H9 (cell line): Measurements from ENCODE around the gene CDK17. TPM values are rescaled to one million over a fixed set of nuclear protein-coding genes. Genes with fewer than 3 reads are reported as not detected.

ENCODE experiments used
- DNase-seq: peaks from one replicate; pipeline ENCODE4 v3.0.0-alpha.2; 2017
- H2AFZ ChIP-seq: one replicate; pipeline ENCODE4 v1.6.1; 2013; ENCODE audit warnings: mild to moderate bottlenecking, low read length, control low read depth, moderate library complexity
- H2AK5ac ChIP-seq: 2 replicates; pipeline ENCODE4 v1.6.1; 2013; ENCODE audit warnings: low read length, control low read depth, mixed read lengths; ENCODE audit not compliant: insufficient read length
- H2BK120ac ChIP-seq: one replicate; pipeline ENCODE4 v1.6.1; 2013; ENCODE audit warnings: low read depth, mild to moderate bottlenecking, low read length, control low read depth, inconsistent platforms; ENCODE audit not compliant: poor library complexity, severe bottlenecking
- H2BK12ac ChIP-seq: 2 replicates; pipeline ENCODE4 v1.6.1; 2013; ENCODE audit warnings: low read length, control low read depth, mixed read lengths, low read depth; ENCODE audit not compliant: insufficient read length
- H2BK15ac ChIP-seq: 2 replicates; pipeline ENCODE4 v1.6.1; 2013; ENCODE audit warnings: low read depth, low read length, control low read depth
- H2BK20ac ChIP-seq: one replicate; pipeline ENCODE4 v1.6.1; 2013; ENCODE audit warnings: low read depth, mild to moderate bottlenecking, low read length, control low read depth, inconsistent platforms; ENCODE audit not compliant: poor library complexity, severe bottlenecking
- H2BK5ac ChIP-seq: 2 replicates; pipeline ENCODE4 v1.6.1; 2013; ENCODE audit warnings: low read length, control low read depth, mixed read lengths; ENCODE audit not compliant: insufficient read length
- H3K14ac ChIP-seq: 2 replicates; pipeline ENCODE4 v1.6.1; 2013; ENCODE audit warnings: low read length, control low read depth; ENCODE audit not compliant: insufficient read depth
- H3K18ac ChIP-seq: 2 replicates; pipeline ENCODE4 v1.6.1; 2013; ENCODE audit warnings: low read depth, mild to moderate bottlenecking, mixed read lengths, low read length, control low read depth; ENCODE audit not compliant: insufficient read length
- H3K23ac ChIP-seq: 2 replicates; pipeline ENCODE4 v1.6.1; 2013; ENCODE audit warnings: low read length, control low read depth, mixed read lengths, low read depth; ENCODE audit not compliant: insufficient read length
- H3K23me2 ChIP-seq: 2 replicates; pipeline ENCODE4 v1.6.1; 2013; ENCODE audit warnings: low read depth, mild to moderate bottlenecking, mixed read lengths, low read length, control low read depth; ENCODE audit not compliant: insufficient read length, poor library complexity, severe bottlenecking
- H3K27ac ChIP-seq: 2 replicates; pipeline ENCODE4 v1.5.1; 2013; ENCODE audit warnings: low read length, control low read depth, mixed read lengths, low read depth; ENCODE audit not compliant: insufficient read length
- H3K27me3 ChIP-seq: 2 replicates; pipeline ENCODE4 v1.6.1; 2013; ENCODE audit warnings: low read length, control low read depth, inconsistent platforms; ENCODE audit not compliant: insufficient read depth
- H3K4ac ChIP-seq: 2 replicates; pipeline ENCODE4 v1.6.1; 2013; ENCODE audit warnings: low read depth, mild to moderate bottlenecking, control low read depth, inconsistent platforms, low read length, moderate library complexity
- H3K4me1 ChIP-seq: 2 replicates; pipeline ENCODE4 v1.6.1; 2013; ENCODE audit warnings: low read length, control low read depth, inconsistent platforms; ENCODE audit not compliant: insufficient read depth
- H3K4me2 ChIP-seq: 2 replicates; pipeline ENCODE4 v1.6.1; 2013; ENCODE audit warnings: low read length, control low read depth, mixed read lengths; ENCODE audit not compliant: insufficient read length, insufficient read depth
- H3K56ac ChIP-seq: 2 replicates; pipeline ENCODE4 v1.6.1; 2013; ENCODE audit warnings: low read depth, mild to moderate bottlenecking, mixed read lengths, low read length, control low read depth; ENCODE audit not compliant: insufficient read length
- H3K79me1 ChIP-seq: 2 replicates; pipeline ENCODE4 v1.6.1; 2013; ENCODE audit warnings: low read depth, mild to moderate bottlenecking, moderate library complexity, low read length, control low read depth, inconsistent platforms; ENCODE audit not compliant: insufficient read depth, poor library complexity, severe bottlenecking
- H3K79me2 ChIP-seq: 2 replicates; pipeline ENCODE4 v1.6.1; 2013; ENCODE audit warnings: low read length, control low read depth, inconsistent platforms; ENCODE audit not compliant: insufficient read depth
- H3K9ac ChIP-seq: 2 replicates; pipeline ENCODE4 v1.6.1; 2013; ENCODE audit warnings: low read length, control low read depth, mixed read lengths; ENCODE audit not compliant: insufficient read length; ENCODE audit errors: extremely low read depth
- H3K9me3 ChIP-seq: one replicate; pipeline ENCODE4 v1.6.1; 2013; ENCODE audit warnings: low read depth, low read length, inconsistent platforms; ENCODE audit not compliant: control insufficient read depth
- H3T11ph ChIP-seq: one replicate; pipeline ENCODE4 v1.6.1; 2013; ENCODE audit warnings: mild to moderate bottlenecking, low read length, control low read depth, inconsistent platforms
- H4K20me1 ChIP-seq: one replicate; pipeline ENCODE4 v1.6.1; 2013; ENCODE audit not compliant: control insufficient read depth, insufficient read length, insufficient read depth
- H4K5ac ChIP-seq: 2 replicates; pipeline ENCODE4 v1.6.1; 2013; ENCODE audit warnings: low read depth, mild to moderate bottlenecking, mixed read lengths, low read length, control low read depth; ENCODE audit not compliant: insufficient read length
- H4K8ac ChIP-seq: replicated peaks from 2 replicates; pipeline ENCODE4 v1.6.1; 2013; ENCODE audit warnings: low read length, control low read depth, mixed read lengths, low read depth; ENCODE audit not compliant: insufficient read length
- H4K91ac ChIP-seq: 2 replicates; pipeline ENCODE4 v1.6.1; 2013; ENCODE audit warnings: low read depth, mild to moderate bottlenecking, moderate library complexity, mixed read lengths, low read length, control low read depth; ENCODE audit not compliant: insufficient read length
- H3K27ac Mint-ChIP-seq, 3 experiments: 2 replicates in 2 of 3; 3 replicates in 1 of 3; pipeline ENCODE4 v1.8.0; 2020 to 2021; ENCODE audit warnings: mixed read lengths in 3 of 3, mild to moderate bottlenecking in 1 of 3, moderate library complexity in 1 of 3
- H3K27me3 Mint-ChIP-seq: 2 replicates; pipeline ENCODE4 v1.8.0; 2021; ENCODE audit warnings: low read depth, mild to moderate bottlenecking, moderate library complexity, mixed read lengths
- H3K36me3 Mint-ChIP-seq, 3 experiments: 2 replicates in 2 of 3; 3 replicates in 1 of 3; pipeline ENCODE4 v1.8.0; 2020 to 2021; ENCODE audit warnings: low read depth in 3 of 3, mixed read lengths in 3 of 3; ENCODE audit not compliant: insufficient read depth in 1 of 3
- H3K4me1 Mint-ChIP-seq, 2 experiments: 2 replicates each; pipeline ENCODE4 v1.8.0; 2020; ENCODE audit warnings: mixed read lengths in 2 of 2
- H3K4me3 Mint-ChIP-seq, 2 experiments: 2 replicates in 1 of 2; 3 replicates in 1 of 2; pipeline ENCODE4 v1.8.0; 2020 to 2021; ENCODE audit warnings: mild to moderate bottlenecking in 2 of 2, mixed read lengths in 2 of 2, moderate library complexity in 1 of 2
- H3K9me3 Mint-ChIP-seq, 2 experiments: 2 replicates in 1 of 2; 3 replicates in 1 of 2; pipeline ENCODE4 v1.8.0; 2020; ENCODE audit warnings: mild to moderate bottlenecking in 2 of 2, mixed read lengths in 2 of 2, moderate library complexity in 1 of 2
- CTCF ChIP-seq: fragments of 200-600 bp; sonication (generic); conservative IDR thresholded peaks from 3 replicates; pipeline ENCODE4 v1.8.0; 2021; ENCODE audit warnings: antibody characterized with exemption, mild to moderate bottlenecking
- WGBS: extraction: QIAGEN DNeasy Blood & Tissue Kit; methylation state at CpG from one replicate; pipeline ENCODE4 v1.1.7; 2013; ENCODE audit warnings: missing lambda C conversion rate, low lambda C conversion rate, mixed read lengths; ENCODE audit not compliant: insufficient read length; ENCODE audit errors: extremely low coverage; 5-methylcytosine and 5-hydroxymethylcytosine counted together
- total RNA-seq: library from RNA; stranded (reverse); gene quantifications from 2 replicates; pipeline ENCODE4 v1.2.1, GENCODE V29; 2021

Gene CDK17
- total RNA-seq, 1 experiment from 2014 or later = 28.8 TPM

DNA sequence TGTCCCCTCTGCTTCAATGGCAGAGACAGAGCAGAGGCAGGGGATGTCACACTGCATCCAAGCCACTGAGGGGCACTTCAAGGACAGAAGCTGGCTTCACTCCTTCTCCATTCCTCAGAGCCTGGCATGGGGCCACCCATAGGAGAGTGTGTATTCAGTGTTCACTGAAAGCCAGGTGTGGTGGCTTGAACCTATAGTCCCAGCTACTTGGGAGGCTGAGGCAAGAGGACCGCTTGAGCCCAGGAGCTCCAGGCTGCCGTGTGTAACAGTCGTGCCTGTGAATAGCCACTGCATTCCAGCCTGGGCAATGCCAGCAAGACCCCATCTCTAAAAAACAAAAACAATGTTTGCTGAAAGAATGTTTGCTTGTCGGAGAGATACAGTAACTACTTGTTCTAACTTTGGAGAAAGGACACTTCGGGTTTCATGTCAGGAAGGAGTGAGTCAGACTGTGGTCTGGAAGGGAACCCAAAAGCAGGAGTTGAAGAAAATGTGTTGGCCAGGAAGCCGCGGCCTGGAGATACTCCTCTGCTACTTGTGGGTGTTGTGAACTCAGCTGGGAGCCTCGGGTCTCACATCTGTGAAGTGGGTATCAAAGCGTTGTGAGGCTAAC, 162.7 kb downstream of the CDK17 start:
- Histone ChIP-seq H3K14ac (no peak overlapping the region), H3K4ac (no peak overlapping the region), H4K5ac (no peak overlapping the region), H4K8ac (no peak overlapping the region), H3K23ac (no peak overlapping the region), H3K4me1 (no peaks in the 10 kb centered on the region), H2BK120ac (no peak overlapping the region), H2BK5ac (no peak overlapping the region), H2BK20ac (no peak overlapping the region), H2AK5ac (no peak overlapping the region), H2AFZ (no peak overlapping the region), H3K23me2 (peaks cover 3% of the 10 kb centered on the region), H3K56ac (no peak overlapping the region), H3K18ac (no peak overlapping the region), H3K9me3 (no peaks in the 10 kb centered on the region), H3K27me3 (no peaks in the 10 kb centered on the region), H3K79me1 (no peaks in the 10 kb centered on the region), H3K9ac (no peak overlapping the region), H2BK15ac (no peak overlapping the region), H4K91ac (no peak overlapping the region), H3K4me2 (no peak overlapping the region), H4K20me1 (no peaks in the 10 kb centered on the region), H3K27ac (no peak overlapping the region), H3K79me2 (no peaks in the 10 kb centered on the region), H3T11ph (no peak overlapping the region), H2BK12ac (no peak overlapping the region)
- TF ChIP-seq CTCF = no peak
- no CpG with 5 or more reads among the region's 9 CpGs for WGBS
- no peak overlapping the region; a peak in 1 of 7 replicates for H3K27ac Mint-ChIP-seq
- no peak for DNase-seq
- no peaks in the 10 kb centered on the region for H3K36me3 Mint-ChIP-seq
- peaks cover 7 to 12% of the 10 kb centered on the region in 2 experiments for H3K4me1 Mint-ChIP-seq
- H3K9me3 Mint-ChIP-seq = no peaks in the 10 kb centered on the region
- H3K4me3 Mint-ChIP-seq = no peak overlapping the region
- H3K27me3 Mint-ChIP-seq = no peaks in the 10 kb centered on the region
